ENCODE measurements around the gene EARS2. TPM values are rescaled to one million over a fixed set of nuclear protein-coding genes. Genes with fewer than 3 reads are reported as not detected.

EARS2 gene
- total and polyA plus RNA-seq, 10 of the 15 experiments (the other 5 are each of a cell fraction or from before 2014, with no cell fraction given), result 12.9 to 65.9 (median 33.5) TPM

GRCh38 chr16:23509441-23509754 lies 47.8 kb downstream of the EARS2 start:
- ChIA-PET RAD21 (ENCODE audit: unreplicated experiment) (interaction anchor here (0.8 kb wide), 1 partner anchor 88 kb away, joined by 4 read pairs; no protein-coding TSS in a partner anchor), SMC1A (ENCODE audit: uncharacterized antibody, unreplicated experiment) (interaction anchor here (2.8 to 7.9 kb wide), 3 partner anchors 11 to 75 kb away, joined by 10 to 61 read pairs (median 48); no protein-coding TSS in a partner anchor), CTCF (interaction anchor here (0.6 to 5.1 kb wide), 4 partner anchors 47 to 222 kb away, joined by 3 to 35 read pairs (median 6); partner anchors contain the start of genes EARS2 and UBFD1), POLR2A (interaction anchor here (1.1 to 2.1 kb wide), 3 partner anchors 9 to 12 kb away, joined by 3 to 6 read pairs (median 4); no protein-coding TSS in a partner anchor)
- FAIRE-seq (no peak), ATAC-seq (no peak), DNase-seq (ENCODE audit: low read depth, low spot score) (no peak)
- TF ChIP-seq ZNF274 (IDR thresholded peaks at IDR 0.05; ENCODE audit: insufficient read depth, insufficient read length) (no peak), ZBTB40 (IDR thresholded peaks at IDR 0.05; ENCODE audit: borderline replicate concordance) (no peak), ZNF622 (IDR thresholded peaks at IDR 0.05) (no peak), MLLT1 (IDR thresholded peaks at IDR 0.05) (no peak), CHD1 (IDR thresholded peaks at IDR 0.05; ENCODE audit: low read depth, low read length) (no peak), EP300 (IDR thresholded peaks at IDR 0.05; ENCODE audit: borderline replicate concordance in 1 of 2, control insufficient read depth in 1 of 2, low read depth in 2 of 2, low read length in 2 of 2) (no peak), CBX3 (IDR thresholded peaks at IDR 0.05; ENCODE audit: borderline replicate concordance, low read depth) (no peak), MTA3 (IDR thresholded peaks at IDR 0.05; ENCODE audit: borderline replicate concordance, low read length) (no peak), PBX3 (IDR thresholded peaks at IDR 0.05; ENCODE audit: insufficient replicate concordance, low read depth, low read length) (no peak)
- no peaks in the 10 kb centered on the region for H3K36me3 ChIP-seq (ENCODE audit: control insufficient read depth in 2 of 2, insufficient read depth in 2 of 2, low read length in 1 of 2)
- peaks cover 62% of the 10 kb centered on the region for H3K79me2 ChIP-seq (ENCODE audit: control insufficient read depth, insufficient read depth, low read length)
- peak overlapping the region; percentile 94 for H3K4me3 ChIP-seq
- peaks cover 18% of the 10 kb centered on the region for H4K20me1 ChIP-seq (ENCODE audit: control insufficient read depth, insufficient read depth)
- WGBS (ENCODE audit: insufficient coverage, insufficient replicate concordance, low lambda C conversion rate, missing lambda C conversion rate), result 1% methylated on average over 5 of the region's 5 CpGs
- H3K9ac ChIP-seq (ENCODE audit: control insufficient read depth, insufficient read depth, low read length), result peak overlapping the region; percentile 86
- no peaks in the 10 kb centered on the region for H3K9me3 ChIP-seq (replicated peaks; ENCODE audit: control insufficient read depth, insufficient read depth, low read length)
- H3K27me3 ChIP-seq (replicated peaks in 1 of 2; ENCODE audit: control insufficient read depth in 2 of 2, insufficient read depth in 2 of 2, low read length in 1 of 2), result no peaks in the 10 kb centered on the region
- H3K4me1 ChIP-seq (ENCODE audit: control insufficient read depth, insufficient read depth, low read length), result peaks cover 26% of the 10 kb centered on the region
- no TSS peak for BruUV-seq (replicated peaks)
- H2AFZ ChIP-seq (ENCODE audit: control insufficient read depth, low read depth, low read length), result no peak overlapping the region
- intact Hi-C loops (cut with micrococcal nuclease; ENCODE audit: unreplicated experiment) (loop anchor here (5.0 kb wide), 3 partner anchors 57 to 217 kb away; partner anchors contain the start of genes COG7 and NDUFAB1), in situ Hi-C loops (cut with MboI) (loop anchor here (10.0 kb wide), 1 partner anchor 335 kb away; no protein-coding TSS in a partner anchor)
- H3K27ac ChIP-seq (ENCODE audit: control insufficient read depth, insufficient read depth), result peak overlapping the region; percentile 68
- H3K4me2 ChIP-seq (ENCODE audit: control insufficient read depth, insufficient read depth), result peak overlapping the region; percentile 91

Data from GM12878 (cell line).